GM18520 (cell line): Measurements from ENCODE around the gene POLA2.

ENCODE experiments used
- ATAC-seq: cut with Tn5 transposase; IDR thresholded peaks from one replicate; pipeline ENCODE4 v1.9.1; 2021; ENCODE audit not compliant: unreplicated experiment

The POLA2 gene

DNA sequence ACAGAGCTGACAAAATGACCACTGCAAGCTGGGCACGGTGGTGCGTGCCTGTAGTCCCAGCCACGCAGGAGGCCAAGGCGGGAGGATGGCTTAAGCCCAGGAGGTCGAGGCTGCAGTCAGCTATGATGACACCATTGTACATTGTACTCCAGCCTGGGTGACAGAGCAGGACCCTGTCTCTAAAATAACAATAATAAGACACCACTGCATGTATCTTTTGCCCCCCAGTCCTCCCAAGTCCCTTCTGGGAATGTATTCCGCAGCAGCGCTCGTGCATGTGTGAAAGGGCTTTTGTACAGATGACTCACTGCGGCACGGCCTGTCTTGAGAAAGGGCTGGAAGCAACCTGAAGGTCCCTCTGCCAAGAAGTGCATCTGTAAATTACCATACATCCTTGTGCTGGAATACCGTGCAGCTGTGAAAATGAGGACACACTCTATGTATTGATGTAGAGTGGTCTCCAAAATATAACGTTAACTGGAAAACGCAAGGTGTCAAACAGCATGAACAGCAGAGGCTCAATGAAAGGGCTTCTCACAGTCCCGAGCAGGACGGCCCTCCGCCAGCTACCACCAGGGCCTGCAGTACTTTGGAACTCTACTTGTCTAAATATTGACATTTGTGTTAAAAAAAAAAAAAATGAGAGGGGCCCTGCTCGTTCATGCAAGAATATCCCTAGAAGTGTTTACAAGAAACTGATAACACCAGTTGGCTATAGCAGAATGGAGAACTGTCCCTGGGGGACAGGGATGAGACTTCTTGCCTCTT lies 43.9 kb downstream of the POLA2 start:
- ATAC-seq = no peak

DNA sequence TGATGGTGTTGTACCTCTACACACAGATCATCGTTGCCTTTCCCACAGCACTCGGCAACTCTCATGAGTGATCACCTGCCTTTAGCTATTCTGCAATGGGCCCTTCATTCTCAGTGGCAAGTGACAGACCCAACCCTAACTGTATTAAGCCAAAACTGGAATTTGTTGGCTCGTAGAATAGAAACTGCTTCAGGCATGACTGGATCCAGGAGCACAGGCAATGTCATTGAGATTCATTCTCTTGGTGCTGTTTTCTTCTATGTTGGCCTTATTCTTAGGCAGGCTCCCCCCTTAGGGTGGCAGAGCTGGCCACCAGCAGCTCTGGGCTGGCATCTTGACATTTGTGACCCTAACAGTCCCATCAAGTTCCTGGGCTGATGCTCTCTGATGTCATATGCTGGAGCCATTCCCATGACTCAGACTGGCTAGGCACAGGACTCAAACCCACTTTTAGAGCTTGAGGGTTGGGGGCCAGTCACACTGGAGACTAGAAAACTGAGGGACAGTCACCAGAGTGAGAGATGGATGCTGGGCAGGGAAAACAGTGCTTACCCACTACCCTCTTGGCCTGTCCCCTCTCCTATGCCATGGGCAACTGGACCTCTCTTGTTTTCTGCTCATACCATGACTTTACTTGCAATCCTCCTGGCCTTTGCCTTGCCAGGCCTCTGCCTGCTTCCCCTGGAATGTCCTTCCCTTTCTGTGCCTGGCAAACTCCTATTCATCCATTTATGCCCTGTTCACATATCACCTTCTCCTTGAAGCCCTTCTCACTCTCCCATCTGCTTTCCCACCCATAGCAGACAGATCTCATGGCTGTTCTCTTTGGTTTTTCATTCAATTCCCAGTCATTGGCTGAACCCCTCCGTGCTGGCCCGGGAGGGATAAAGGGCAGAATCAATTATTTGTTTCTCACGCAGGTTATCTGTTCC lies 45.8 kb downstream of the POLA2 start:
- ATAC-seq = no peak

DNA sequence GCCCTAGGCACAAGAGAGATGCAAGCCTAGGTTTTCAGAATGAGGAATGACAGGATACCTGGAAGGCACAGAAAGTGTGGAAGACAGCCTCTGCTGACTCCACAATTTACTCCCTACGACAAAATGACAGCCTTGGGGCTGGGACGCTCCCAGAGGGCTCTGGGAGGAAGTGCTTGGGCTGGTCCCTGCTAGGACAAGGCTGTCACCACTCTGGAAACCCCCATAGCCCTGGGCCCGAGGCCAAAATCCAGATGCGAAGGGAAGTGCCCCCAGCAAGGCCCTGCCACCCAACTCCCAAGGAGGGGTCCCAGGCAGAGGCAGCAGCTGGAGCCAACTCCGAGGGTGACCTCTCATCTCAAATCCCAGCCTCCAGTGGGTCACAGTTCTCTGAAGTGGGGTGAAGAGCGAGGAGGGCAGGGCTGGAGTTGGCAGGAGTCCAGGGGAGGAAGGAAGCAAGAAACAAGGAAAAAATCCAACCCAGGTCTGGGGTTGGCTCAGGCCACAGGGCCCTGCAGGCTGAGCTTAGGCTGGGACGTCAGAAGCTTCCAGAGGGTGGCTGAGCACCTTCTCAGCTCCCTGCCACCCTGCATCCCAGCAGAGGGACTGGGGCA lies 46.6 kb downstream of the POLA2 start:
- no peak for ATAC-seq

DNA sequence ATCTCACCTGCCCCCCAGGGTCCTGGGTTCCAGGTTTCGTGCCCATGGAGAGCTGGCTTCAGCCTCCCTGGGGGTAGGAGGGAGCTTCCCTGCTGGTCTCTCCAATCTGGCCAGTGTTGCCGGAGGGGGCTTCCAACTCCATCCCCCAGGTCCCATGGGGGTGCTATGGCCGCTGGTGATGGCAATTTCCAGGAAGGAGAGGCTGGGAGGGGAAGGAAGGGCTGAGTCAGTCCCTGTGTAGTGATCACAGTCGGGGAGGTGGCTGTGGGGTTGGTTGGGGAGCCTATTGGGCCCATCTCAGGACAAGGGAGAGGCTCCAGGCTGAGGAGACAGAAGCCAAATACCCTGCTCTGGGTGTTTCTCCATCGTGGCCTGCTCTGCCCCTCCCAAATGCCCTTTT lies 47.2 kb downstream of the POLA2 start:
- ATAC-seq = no peak

DNA sequence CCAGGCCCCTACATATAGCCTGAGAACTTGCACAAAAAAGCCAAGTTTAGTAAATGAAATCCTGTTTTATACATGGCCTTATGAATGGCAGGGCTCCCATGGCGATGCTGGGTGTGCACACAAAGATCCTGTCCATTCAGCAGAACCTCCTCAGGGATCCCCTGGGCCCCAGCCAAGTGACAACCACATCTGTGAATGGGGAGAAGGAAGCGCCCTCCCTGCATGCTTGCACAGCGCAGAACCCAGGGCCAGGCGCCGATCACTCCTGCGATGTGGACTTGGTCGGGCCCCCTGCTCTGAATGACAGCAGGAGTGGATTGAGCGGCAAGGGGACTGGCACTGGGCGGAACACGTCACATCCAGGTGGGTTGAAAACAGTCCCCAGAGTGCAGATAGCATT lies 48.5 kb downstream of the POLA2 start:
- ATAC-seq = no peak

DNA sequence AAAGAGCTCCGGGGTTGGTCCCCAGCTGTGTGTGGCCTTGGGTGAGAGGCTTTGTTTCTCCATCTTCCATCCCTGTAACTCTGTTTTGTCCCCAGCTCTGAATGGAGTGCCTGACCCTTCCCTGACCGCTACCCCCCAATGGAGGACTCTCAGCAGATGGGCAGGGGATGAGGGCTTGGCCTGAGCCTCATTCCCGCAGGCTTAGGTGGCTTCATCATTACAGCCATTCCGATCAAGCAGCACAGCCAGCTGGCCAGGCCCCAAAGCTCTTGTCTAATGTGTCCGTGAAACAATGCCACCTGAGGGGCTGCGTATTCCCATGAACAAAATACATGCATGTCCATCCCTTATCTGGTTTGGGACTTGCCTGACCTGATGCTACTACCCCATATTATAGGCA lies 49.0 kb downstream of the POLA2 start:
- no peak for ATAC-seq

DNA sequence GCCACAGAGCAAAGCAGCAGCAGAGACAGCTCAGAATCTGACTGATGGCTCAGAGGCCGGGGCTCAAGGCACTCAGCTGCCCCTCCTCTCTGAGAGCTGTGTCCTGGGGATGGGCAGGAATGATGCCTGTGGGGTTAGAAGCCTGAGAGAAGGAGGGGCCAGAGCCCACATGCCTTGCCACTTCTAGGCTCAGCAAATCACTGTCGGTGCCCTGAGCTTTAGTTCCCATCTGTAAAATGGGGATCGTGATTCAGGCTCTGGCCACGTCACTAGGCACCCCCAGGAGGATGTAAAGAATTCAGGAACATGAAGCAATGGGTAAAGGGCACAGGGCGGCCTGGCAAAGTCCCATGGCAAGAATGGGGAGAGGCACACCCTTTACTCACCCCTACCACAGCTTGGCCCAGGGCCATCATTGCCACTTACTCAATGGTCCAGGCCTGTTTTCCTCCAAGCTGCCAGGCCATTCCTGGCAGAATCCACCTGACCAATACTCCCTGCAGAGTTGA lies 49.5 kb downstream of the POLA2 start:
- ATAC-seq = no peak

DNA sequence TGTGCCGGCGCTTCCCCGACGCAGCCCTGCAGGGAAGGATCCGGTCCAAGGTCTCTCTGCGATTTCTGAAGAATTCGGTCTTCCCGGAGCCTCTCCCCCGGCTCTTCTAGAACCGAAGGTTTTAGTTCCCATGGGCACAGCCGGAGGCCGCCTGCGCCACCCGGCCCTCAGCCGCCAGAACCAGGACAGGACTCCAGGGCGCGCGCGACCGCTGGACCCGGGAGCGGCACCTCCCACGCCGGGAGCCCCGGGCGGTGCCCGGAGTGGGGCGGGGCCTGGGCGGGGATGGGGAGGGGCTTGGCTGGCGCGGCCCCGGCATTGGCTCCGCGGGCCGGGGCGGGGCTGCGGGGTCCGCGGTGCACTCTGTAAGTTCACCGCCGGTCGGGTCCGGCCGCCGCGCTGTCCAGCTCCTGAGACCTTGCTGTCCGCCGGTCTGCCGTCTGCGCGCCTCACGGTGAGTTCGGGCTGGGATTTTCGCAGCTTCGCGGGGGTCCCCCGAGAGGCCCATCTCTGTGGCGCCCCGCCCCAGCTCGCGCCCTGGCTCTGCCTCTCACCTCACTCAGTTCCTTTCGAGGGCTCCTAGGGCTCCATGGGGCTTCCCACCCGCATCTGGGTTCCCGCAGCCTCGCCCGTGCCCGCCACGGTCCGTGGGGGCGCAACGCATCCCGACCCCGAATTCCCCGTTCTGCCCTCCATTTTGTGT lies 52.9 kb downstream of the POLA2 start, which contains the start of gene CDC42EP2:
Gene CDC42EP2 (plus strand): TSS at position 366 of the 703 bp plus-strand sequence. CDS start 6,033 bp downstream, outside the sequence.
- ATAC-seq = peak; percentile 60

DNA sequence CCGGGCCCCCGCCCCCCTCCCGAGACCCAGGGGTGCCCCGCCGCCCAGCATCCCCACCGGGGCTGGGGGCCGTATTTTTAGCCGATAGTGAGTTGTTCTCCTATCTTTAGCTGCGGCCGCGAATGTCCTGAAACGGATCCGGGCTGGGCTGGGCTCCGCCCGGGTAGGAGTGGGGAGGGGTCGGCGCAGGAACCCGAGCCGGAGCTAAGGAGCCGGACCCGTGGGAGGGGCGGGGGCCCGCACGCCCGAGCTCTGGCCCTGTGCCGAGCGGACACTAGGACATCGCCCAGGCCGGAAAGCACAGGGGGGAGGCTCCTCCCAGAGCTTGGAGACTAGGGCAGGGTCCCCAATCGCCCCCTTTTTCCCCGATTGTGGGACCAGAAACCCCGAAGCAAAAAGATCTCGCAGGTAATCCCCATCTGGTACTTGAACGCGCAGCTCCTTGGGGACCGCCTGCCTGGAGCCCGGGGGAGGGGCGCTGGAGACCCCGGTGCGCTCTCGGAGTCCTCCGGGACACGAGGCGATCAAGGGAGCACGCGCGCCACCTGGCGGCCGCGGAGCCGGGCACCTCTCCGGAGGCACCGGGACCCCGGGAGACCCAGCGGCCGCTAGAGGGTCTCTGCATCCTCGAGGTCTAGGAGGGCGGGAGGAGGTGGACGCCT lies 53.6 kb downstream of the POLA2 start:
- ATAC-seq = no peak

DNA sequence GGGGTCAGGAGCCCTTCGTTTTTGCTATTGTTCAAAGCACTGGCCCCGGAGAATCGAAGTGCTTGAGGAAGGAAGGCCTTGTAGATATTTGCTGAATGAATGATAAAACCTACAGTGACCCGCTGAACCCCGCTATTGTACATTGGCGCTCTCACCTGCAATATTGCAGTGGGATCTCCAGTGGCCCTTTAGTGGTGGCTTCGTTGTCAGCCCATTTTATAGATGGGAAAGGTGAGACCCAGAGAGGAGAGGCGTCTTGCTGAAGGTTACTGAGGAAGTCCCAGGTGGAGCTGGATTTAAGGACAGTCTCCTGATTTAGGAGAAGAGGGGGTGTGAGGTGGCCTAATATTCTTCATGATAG lies 54.1 kb downstream of the POLA2 start:
- no peak for ATAC-seq

DNA sequence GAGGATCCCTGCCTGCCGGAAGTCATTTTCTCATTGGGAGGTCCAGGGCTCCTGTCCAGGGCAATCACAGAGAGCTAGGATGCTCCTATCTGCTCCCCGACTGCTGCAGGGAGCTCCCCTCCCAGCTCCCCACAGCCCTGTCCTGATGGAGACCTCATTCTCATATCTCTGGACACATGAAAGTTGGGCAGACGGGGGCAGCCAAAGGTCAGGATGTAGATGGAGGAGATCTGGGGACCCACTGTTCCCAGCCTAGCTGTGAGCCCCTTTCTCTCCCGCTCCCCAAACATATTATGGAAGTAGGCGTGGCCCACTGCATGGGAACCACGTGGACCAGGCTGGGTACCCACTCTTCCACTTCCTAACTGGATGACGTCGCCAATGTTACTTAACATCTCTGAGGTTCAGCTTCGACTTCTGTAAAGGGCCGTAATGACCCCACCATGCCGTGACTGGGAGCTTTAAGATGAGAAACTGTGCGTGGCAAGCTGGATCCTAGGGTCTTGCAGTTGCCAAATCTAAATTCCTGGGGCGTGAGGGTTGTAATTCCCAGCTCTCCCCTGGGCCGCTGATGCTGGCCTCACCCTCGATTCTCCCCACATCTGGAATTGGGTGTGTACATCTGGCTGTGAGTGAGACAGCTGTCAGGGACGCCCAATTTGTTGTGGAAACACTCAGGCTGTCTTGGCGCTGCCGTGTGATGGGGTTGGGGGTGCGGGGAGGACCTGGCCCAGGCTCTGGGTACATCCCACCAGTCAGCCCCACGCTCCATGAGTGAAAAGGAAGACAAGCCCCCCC lies 54.7 kb downstream of the POLA2 start:
- ATAC-seq = no peak

DNA sequence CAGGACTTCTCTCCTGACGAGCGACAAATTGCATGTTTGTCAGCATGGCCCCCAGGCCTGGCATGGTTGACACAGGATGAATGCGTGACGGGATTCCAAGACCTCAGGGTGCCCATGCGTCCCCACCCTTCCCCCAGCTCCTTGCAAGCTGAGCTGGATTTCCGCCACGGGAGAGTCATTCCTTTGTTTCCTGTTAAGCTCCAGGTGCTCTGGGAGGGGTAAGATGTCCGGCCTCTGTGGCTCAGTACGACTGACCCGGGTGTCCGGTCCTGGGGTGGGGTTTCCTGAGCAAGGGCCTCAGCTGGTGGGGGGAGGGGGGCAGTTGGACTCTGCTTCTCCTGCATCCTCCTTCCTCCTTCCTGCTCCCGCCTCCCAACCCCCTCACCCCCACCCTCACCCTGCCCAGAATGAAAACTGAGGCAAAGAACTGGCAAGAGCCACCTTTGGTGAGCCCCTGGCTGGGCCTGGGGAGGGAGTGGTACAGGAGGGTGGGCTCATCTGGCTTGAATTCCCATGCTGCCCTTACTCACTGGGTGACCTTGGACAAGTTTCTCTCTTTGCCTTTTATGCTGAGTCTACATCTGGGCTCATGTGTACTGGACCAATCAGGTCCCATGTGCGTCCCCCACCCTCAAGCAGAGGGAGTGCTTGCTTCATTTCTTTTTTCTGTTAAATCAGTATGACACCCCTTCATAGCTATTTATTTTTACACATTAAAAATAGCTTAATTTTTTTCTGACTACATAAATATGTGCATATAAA lies 55.4 kb downstream of the POLA2 start:
- ATAC-seq = no peak

DNA sequence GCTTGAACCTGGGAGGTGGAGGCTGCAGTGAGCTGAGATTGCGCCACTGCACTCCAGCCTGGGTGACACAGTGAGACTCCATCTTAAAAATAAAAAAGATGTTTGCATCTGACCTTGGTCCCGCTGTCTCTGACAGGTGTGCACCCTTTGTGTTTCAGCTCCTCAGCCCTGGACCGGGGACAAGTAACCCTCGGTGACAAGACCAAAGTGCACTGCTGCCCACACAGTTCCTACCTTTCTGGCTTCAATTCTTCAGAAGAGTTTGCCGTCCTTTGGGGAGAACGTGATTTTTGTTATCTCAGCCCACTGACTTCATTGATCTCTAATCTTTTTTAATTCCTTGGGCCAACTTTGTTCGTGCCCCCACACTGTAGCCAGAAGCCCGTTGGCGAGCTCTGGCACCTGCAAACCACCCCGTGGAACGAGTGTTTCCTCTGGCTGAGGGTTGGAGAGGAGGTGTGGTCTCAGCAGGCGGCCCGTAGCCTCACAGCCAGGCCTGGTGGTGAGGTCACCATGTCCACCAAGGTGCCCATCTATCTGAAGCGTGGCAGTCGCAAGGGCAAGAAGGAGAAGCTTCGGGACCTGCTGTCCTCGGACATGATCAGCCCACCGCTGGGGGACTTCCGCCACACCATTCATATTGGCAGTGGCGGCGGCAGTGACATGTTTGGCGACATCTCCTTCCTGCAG lies 58.8 kb downstream of the POLA2 start:
- ATAC-seq = no peak

DNA sequence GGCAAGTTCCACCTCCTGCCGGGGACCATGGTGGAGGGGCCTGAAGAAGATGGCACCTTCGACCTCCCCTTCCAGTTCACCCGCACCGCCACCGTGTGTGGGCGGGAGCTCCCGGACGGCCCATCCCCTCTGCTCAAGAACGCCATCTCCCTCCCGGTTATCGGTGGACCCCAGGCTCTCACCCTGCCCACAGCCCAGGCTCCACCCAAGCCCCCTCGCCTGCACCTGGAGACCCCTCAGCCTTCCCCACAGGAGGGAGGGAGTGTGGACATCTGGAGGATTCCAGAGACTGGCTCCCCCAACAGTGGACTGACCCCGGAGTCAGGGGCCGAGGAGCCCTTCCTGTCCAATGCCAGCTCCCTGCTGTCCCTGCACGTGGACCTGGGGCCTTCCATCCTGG lies 59.3 kb downstream of the POLA2 start:
- no peak for ATAC-seq

DNA sequence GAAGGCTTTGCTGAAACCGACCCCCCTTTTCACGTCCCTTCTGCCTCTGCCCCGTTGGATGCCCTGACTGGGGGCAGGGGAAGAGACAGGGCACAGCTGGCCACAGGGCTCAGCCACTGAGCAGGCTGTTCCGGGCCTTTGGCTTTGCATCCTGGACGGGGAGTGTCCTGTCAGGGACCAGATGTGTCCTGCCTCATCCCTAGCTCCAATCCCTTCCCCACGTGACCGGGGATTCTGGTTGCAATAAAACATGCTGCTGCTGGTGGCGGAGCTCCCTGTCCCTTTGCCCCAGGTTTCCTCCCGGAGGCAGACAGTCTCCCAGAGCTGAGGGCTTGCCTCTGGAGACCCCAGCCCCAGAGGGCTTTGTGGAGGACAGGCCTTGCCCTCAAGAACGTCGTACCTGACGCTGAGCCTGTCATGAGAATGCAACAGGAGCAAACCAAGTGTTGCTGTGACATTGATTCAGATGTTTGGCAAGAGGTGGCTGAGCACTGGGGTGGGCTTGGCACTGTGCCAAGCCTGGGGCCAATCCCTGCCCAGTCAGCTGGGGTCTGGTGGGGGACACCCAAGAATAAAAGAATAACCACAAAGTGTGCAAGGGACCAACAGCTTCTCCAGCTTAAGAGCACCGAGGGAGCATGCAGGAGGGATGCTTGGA lies 60.2 kb downstream of the POLA2 start:
- ATAC-seq = no peak

DNA sequence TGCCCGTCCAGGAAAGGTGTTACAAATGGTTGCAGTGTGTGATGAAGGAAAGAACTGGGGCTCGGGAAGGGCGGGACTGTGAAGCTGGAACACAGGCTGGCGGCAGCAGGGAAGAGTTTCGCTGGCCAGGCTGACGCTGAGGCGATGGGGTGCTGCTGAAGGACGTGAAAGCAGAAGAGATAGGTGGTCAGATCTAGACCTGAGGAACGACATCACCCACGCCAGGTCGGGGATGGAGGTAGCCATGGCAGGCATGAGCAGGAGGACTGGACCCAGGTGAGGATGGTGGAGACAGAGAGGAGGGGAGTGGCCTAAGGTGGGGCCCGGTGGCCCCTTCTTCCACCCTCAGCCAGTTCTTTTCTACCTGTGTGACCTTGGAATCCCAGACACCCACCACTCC lies 62.1 kb downstream of the POLA2 start:
- ATAC-seq = no peak

DNA sequence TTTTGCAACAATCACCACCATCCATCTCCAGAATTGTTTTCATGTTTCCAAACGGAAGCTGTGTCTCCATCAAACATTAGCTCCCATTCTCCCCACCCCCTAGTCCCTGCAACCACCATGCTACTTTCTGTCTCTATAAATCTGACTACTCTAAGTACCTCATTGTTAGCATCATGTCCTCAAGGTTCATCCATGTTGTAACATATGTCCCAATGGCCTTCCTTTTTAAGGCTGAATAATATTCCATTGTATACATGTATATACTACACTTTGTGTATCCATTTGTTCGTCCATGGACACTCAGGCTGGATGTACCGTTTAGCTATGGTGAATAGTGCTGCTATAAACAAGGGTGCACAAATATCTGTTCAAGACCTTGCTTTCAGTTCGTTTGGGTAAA lies 63.7 kb downstream of the POLA2 start:
- no peak for ATAC-seq

DNA sequence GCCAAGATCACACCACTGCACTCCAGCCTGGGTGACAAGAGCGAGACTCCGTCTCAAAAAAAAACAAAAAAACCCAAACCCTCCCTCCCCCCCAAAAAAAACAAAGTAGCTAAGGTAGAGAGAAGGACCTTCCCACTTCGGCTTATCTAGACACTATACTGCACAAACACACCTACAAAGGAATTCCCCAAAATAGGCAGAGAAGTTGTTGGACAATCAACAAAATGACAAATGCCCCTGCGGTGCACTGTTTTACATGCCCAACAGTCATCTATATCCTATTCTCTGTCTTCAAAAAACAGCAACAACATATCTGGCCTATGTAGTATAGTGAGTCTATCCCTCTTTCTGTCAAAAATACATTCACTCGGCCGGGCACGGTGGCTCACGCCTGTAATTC lies 65.3 kb downstream of the POLA2 start:
- no peak for ATAC-seq
